HEK293 (cell line): ENCODE results near the gene ACADSB.

Experiments
- ZNF133 ChIP-seq: fragments of 450-650 bp; formaldehyde crosslinking; IDR thresholded peaks from 2 replicates; pipeline ENCODE4 v1.5.1; 2016; ENCODE audit warnings: missing biosample characterization, missing genetic modification characterization
- ZNF768 ChIP-seq: fragments of 450-650 bp; formaldehyde crosslinking; IDR thresholded peaks from 2 replicates; pipeline ENCODE4 v1.5.1; 2018; ENCODE audit warnings: missing biosample characterization, mild to moderate bottlenecking, missing genetic modification characterization

DNA sequence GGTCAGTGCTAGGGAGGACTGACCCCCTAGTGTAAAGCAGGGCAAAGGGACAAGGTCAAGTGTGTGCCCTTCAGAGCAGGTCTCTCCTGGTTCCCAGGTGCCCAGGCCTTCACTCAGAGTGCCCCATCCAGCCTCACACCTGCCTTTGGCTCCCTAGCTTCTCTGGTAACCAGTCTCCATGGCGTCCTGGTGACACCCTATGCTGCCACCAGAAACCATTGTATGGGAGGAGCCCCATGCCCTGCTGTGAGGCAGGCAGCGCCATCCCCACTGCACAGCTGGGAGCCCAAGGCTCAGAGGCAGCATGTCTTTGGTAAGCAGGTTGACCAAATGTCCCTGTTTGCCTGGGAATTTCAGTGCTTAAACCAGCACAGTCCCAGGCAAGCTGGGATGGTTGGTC is 93.9 kb downstream of the ACADSB start:
- no peak for TF ChIP-seq ZNF133 (tag by site-specific recombination)
- TF ChIP-seq ZNF768 (tag by site-specific recombination), result no peak
